HPDE6-E6E7 (cell line): Measurements from ENCODE around the gene FLCN.

Experiments
- DNase-seq: peaks from one replicate; pipeline ENCODE4 v3.0.0; 2011; ENCODE audit warnings: missing footprints; ENCODE audit errors: extremely low spot score

The FLCN gene

DNA sequence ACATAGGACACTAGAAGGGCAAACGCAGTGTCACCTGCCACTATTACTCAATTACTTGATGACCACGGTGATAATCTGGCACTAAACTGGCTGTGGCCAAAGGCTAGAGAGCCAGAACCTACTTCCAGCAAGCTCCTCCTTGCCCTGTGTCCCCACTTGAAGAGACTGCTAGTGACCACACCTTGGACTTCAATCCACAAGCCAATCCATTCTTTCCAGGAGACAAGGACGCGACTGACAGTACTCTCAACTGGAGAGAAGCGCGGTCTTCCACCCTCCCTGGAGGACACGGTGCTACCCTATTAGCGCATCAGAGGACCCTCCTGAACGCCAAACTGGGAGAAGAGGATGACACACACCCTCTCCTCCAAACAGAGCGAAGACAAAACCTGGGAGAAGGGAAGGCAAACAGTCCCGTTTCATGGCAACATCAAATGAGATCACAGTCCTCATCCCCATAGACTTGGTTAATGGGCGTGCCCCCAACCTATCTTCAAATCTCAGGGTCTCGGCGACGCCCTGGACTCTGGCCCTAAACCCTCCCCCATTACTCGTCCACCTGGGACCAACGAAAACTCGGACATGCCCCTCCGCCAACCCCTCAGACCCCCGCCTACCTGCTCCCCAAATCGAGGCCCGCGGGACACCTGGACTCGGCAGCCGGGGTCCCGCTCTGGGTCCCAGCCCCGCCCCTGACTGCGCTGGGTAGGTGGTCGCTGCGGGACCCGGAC, 508 bp downstream of the FLCN start:
- DNase-seq, result peak; percentile 21

DNA sequence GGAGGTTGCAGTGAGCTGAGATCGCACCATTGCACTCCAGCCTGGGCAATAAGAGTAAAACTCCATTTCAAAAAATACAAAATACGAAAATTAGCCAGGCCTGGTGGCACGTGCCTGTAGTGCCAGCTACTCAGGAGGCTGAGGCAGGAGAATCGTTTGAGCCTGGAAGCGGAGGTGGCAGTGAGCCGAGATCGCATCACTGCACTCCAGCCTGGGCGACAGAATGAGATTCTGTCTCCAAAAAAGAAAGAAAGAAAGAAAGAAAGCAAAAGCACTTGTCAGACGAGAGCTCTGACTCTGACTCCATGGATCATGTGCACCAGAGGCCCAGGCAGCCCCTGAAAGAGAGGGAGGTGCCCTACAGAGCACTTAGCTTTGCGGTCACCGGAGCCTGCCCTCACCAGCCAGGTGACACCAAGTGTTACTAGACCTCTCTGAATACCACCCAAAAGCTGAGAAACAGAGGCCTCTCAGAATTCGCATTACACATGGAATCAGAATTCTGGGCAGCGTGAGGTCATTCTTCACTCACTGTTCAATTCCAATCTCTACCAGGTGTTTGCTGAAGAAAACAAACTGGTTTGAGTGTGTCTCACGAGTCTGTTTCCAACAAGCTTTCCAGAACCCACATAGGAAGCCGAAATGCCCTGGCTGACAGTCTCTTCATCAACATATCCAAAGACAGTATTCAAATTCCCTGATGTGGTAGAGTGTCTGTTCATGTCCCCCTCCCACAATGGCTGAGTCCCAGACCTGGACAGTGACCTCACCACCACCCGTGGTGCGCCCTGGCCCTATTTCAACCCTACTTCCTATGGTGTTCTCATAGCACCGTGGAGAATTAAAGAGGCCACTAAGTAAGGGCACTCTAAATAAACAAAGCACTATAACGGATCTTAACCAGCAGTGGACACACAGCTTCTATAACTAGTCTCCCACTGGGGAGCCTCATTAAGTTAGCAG, 1.5 kb downstream of the FLCN start:
- no peak for DNase-seq

DNA sequence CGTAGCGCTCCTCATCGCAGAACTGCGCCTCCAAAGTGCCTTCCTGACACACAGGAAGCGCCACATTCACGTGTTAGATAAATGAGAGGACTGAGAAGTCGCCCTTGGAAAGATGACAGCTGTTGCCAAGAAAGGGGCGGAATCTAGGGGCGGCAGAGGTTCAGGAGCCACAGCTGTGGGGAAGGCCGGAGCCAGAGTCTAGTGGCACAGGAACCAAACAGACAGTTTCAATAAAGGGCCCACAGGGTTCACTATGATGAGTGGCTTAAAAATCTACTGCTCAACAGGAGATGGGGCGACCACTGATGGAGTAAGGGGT, 4.7 kb downstream of the FLCN start:
- no peak for DNase-seq

DNA sequence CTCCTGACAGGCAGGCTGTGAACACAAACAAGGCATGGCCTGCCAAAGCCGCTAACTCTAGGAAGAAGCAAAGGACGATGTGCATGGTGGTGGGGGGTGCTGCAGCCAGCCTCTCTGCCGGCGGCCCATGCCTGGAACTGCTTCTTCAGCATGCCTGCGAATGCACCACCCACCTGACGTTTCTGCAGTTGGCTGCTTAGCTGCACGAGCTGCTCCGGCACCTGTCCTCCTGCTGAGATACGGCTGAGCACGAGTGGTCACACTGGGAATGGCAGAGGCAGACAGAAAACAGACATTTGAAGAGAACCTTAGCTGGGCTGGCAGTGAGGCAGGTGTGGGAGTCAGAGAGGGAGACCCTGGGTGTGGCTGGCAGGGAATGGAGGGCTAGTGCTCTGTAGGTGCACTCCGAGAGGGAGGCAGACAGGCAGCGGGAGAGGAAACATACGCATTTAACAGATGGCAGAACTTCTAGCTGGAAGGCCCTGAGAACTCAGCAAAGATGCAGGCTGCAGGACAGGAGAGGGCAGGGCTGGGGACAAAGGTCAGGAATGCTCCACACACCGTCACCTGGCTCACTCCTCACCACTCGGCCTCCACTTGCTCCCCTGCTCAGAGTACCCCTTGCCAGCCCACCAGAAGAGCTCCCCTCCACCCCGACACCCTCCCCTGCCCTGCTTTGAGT, 5.2 kb downstream of the FLCN start:
- DNase-seq, result no peak

DNA sequence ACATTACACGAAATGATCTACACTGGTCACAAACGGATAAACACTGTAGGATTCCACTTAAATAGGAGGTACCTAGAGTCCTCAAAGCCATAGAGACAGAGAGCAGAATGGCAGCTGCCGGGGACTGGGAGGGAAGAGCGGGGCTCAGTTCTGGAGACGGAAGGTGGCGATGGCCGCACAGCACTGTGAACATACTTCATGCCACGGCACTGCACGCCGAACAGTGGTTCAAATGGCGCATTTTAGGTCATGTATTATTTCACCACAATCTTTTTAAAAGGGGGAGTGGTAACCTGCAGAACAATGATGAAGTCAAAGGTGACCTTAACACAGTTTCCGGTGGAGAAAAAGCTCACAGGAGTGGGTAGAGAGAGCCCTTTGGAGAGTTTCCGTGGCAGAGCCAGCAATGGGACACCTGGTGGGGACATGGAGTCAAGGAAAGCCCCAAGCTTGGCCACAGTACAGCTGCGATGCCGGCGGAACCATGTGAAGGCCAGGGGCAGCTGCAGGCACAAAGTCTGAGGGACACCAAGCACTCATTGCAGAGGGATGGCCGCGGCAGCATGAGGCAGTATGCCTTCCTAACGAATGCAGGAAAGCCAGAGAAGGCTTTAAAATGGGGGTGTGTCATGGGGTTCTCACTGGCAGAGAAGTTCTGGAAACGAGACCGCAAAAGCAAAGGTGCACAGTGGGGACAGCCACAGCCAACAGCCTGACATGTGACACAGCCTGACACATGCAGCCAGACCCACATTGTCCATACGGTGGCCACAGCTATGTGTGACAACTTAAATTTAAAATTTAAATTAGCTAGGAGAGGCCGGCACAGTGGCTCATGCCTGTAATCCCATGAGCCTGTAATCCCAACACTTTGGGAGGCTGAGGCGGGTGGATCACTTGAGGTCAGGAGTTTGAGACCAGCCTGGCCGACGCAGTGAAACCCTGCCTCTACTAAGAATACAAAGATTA, 7.3 kb downstream of the FLCN start:
- DNase-seq, result no peak

- DNase-seq, result no peak
Measured at GRCh38 chr17:17228521-17229279, 8.3 kb downstream of the FLCN start.

DNA sequence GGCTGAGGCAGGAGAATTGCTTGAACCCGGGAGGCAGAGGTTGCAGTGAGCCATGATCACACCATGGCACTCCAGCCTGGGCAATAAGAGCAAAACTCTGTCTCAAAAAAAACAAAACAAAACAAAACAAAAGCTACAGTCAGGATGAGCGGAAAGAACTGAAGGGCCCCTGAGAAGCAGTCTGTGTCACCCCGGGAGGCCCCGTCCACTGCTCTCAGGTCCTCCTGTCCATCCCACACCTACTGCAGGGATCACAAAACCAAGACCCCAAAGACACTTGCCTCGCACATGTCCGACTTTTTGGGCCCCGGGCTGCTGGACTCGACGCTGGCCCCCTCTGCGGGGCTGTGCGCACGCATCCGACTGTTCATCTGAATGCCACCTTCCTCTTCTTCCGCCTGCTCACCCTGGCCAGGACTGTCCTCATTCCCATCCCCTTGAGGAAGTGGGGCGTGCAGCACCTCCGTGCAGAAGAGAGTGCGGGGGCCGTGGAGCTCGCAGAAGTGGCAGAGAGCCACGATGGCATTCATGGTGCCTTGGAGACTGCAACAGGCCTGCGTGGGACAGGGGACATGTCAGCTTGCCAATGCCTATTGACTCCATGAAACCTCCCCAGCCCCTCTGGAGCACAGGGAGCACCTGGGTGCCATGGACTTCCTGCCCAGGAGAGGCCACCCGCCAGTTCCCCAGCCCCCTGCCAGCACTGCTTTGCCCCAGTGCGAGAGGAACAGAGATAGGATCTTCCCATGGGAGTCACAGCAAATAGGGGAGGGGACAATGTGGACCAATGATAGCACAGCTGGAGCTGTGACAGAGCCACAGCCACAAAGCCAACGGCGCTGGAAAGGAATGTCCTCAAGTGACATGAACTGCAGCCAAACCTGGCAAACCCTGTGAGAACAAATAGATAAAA, 9.1 kb downstream of the FLCN start:
- no peak for DNase-seq

DNA sequence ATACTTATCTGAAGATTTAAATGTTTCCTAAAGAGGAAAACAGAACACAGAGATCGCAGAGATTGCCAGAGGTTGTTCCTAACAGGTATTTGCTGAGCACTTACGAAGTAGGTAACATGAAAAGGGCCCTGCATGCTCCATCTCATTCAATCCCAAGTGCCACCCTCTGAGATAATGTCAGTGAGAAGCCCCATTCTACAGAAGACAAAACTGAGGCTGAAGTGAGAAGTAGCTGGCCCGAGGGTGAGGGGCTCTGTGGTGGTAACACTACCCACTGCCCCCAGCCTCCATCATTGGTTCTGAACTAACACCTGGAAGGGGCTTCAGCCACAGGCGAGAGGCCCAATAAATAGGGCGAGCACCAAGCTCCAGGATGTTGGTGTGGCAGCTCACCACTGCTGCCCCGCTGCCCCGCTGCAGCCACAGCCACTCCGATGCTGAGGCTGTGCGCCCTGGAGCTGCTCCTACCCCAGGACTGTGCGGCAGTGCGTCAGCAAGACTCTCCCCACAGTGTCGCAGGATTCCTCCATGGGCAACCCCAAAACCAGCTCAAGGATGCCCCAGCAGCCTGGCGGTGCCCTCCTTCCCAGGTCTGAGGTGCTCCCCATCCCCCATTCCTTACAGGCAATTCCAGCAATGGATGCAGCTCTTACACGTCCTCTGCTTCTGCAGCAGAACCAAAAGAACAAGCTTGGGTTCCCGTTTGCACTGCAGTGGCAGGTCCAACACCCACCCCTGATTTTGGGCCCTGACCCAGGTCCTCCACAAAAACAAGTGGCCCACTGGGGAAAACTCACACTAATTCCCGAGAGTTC, 10.3 kb downstream of the FLCN start:
- no peak for DNase-seq

- DNase-seq, result no peak
Measured at GRCh38 chr17:17225901-17226300, 11.1 kb downstream of the FLCN start.

DNA sequence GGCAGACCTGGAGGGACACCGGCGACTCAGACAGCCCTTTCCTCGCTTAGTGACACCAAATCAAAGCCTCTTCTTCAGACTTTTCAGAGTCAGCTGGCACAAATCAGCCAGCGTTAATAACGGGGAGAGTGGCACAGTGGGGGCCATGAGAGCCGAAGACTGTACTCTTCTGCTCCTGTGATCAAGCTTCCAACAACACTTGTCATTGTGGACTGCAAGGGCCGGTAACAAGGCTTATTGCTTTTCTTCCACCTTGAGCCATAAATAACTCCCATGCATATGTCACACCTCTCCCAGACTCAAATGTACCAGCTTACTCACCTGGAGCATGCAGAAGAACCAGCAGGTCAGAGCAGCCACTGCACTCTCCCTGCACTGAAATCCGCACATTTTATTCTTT, 12.8 kb downstream of the FLCN start:
- DNase-seq, result no peak

- no peak for DNase-seq
Measured at GRCh38 chr17:17223736-17224135, 13.2 kb downstream of the FLCN start.

- DNase-seq, result no peak
Measured at GRCh38 chr17:17221329-17221728, 15.6 kb downstream of the FLCN start.

- DNase-seq, result no peak
Measured at GRCh38 chr17:17220529-17220928, 16.4 kb downstream of the FLCN start.

- no peak for DNase-seq
Measured at GRCh38 chr17:17217995-17218394, 19.0 kb downstream of the FLCN start.

DNA sequence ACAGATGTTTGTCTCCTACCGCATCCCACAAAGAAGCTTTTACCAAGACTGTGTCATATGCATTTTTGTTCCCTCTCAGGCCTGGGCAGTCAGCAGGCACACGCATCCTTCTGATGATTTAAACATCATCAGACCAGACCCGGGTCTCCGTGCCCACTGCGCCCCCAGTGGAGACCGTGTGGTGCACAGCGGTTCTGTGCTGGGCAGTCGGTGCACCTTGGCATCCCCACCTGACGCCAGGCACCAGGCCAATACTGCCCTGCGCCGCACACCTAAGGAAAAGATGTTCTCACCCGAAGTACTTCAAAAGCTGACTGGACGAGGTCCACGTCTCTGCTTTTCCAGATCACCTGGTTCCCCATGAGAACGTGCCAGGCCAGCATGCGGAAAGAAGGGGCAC, 20.2 kb downstream of the FLCN start:
- DNase-seq, result no peak

DNA sequence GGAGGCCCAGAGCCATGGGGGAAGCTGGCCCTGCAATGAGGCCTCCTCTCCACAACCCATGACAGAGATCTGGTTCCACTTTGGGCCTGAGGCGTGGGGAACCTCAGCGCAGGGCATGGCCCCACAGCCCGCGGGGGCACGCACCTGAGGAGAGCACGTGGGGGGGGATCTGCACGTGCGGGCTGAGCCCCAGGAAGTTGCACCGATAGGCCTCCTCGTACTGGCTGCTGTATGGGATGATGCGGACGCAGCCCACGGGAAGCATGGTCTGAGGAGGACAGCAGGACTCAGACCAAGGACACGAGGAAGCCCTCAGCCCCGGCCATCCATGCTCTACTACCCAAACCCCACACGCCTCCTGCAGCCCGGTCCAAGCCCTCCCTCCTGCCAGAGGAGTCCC, 20.7 kb downstream of the FLCN start:
- no peak for DNase-seq

GRCh38 chr17:17215575-17215974, 21.4 kb downstream of the FLCN start:
- no peak for DNase-seq

- DNase-seq, result no peak
Measured at GRCh38 chr17:17214646-17215436, 22.1 kb downstream of the FLCN start.
